Measurements from ENCODE around the gene TRAP1. TPM values are rescaled to one million over a fixed set of nuclear protein-coding genes. Genes with fewer than 3 reads are reported as not detected.

The TRAP1 gene
- polyA plus RNA-seq, 6 donors from 2014 or later, result 31.2 to 54.4 (median 39.8) TPM

DNA sequence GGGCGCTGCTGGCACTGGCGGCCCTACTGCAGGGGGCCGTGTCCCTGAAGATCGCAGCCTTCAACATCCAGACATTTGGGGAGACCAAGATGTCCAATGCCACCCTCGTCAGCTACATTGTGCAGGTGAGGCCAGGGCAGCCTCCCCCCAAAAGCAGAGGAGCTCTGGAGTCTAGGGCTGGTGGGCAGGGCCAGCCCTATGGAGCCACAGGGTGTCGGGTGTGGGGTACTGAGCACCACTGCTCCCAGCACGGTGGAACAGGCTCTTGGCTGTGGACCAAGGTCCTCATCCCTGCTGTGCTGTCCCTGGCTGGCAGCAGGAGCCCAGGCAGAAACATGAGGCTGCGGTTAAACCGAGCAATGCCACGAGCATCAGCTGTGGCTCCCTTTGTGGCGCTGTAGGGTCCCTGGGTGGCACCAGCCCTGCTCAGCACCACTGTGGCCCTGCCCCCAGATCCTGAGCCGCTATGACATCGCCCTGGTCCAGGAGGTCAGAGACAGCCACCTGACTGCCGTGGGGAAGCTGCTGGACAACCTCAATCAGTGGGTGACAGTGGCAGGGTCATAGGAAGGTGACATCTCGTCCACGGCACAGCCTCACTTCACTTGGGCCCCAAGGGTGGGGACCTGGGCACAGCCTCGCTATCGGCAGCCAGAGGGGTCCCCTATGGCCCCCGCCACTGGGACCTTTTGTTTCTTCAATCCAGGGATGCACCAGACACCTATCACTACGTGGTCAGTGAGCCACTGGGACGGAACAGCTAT, 61.7 kb downstream of the TRAP1 start:
- H3K4me3 Mint-ChIP-seq, result no peak overlapping the region
- no peaks in the 10 kb centered on the region for H3K27me3 Mint-ChIP-seq
- no peak for DNase-seq
- H3K27ac Mint-ChIP-seq, result peak overlapping the region in 2 of 6 donors; percentile 10 to 34
- H3K9me3 Mint-ChIP-seq, result no peaks in the 10 kb centered on the region
- peaks cover 0 to 6% (median 5%) of the 10 kb centered on the region in 3 donors for H3K4me1 Mint-ChIP-seq
- no peak for ATAC-seq (ENCODE audit: low read depth in 2 of 2)
- H3K36me3 Mint-ChIP-seq, result peaks cover 0 to 3% of the 10 kb centered on the region in 2 donors

DNA sequence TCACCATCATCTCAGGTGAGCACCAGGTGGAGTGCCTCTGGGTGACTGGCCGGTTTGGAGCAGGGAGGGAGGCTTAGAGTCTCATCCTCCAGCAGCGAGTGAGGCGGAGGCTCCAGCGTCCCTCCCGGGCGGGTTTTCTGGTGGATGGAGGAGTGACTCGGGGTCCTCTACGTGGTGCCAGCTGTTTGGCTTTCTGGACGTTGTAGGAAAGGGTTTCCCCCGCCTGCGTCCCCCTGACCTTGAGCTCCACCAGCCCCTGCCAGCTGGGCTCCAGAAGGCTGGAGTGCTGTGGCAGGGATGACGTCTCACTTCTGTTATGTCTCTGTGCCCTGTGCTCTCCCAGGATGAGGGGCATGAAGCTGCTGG, 62.3 kb downstream of the TRAP1 start:
- DNase-seq, result no peak
- peaks cover 0 to 6% (median 5%) of the 10 kb centered on the region in 3 donors for H3K4me1 Mint-ChIP-seq
- H3K9me3 Mint-ChIP-seq, result no peaks in the 10 kb centered on the region
- no peaks in the 10 kb centered on the region for H3K27me3 Mint-ChIP-seq
- peaks cover 0 to 6% of the 10 kb centered on the region in 2 donors for H3K36me3 Mint-ChIP-seq
- H3K4me3 Mint-ChIP-seq, result no peak overlapping the region
- ATAC-seq (ENCODE audit: low read depth in 2 of 2), result no peak
- no peak overlapping the region for H3K27ac Mint-ChIP-seq

DNA sequence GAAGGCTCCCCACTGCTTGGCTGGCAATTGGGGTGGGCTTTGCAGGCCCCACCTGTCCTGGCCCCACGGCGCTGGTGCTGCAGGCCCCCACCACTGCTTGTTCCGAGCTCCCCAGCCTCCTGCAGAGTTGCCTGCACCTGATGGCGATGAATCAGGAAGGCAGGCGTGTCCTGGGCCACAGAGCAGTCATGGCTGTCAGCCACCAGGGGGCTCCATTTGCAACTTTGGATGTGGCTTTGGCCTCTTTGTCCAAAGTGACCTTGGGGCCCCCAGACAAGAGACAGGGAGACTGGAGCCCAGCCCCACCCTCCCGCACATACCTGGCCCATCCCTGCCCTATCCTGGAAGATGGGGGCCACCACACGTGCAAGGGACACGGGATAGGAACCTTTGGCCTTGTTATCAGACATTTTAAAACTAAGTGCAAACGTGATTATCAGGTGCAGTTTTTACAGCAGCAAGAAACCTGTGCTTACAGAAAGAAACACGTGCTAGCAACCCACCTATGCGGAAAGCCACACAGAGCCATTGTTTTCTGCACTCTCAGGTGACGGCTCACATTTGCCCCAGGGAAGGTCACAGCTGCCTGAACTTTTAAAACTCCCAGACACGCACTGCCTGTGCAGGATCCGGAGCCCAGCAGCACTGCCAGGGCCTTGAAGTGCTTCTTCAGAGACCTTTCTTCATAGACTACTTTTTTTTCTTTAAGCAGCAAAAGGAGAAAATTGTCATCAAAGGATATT, 62.9 kb downstream of the TRAP1 start, which contains the start of gene DNASE1:
DNASE1 (plus strand) TSS at position 443 of the 743 bp plus-strand sequence. CDS start 683 bp downstream, outside the sequence.
- H3K27me3 Mint-ChIP-seq, result no peaks in the 10 kb centered on the region
- DNase-seq (peak; percentile 42), ATAC-seq (ENCODE audit: low read depth in 2 of 2) (peak; percentile 75 to 86)
- H3K27ac Mint-ChIP-seq, result peak within 1 kb of the TSS in 1 of 6 donors; percentile 78
- peaks cover 0 to 6% of the 10 kb centered on the region in 2 donors for H3K36me3 Mint-ChIP-seq
- peak within 1 kb of the TSS in 1 of 8 donors; percentile 50 for H3K4me3 Mint-ChIP-seq
- H3K4me1 Mint-ChIP-seq, result peaks cover 0 to 6% (median 5%) of the 10 kb centered on the region in 3 donors
- no peaks in the 10 kb centered on the region for H3K9me3 Mint-ChIP-seq

DNA sequence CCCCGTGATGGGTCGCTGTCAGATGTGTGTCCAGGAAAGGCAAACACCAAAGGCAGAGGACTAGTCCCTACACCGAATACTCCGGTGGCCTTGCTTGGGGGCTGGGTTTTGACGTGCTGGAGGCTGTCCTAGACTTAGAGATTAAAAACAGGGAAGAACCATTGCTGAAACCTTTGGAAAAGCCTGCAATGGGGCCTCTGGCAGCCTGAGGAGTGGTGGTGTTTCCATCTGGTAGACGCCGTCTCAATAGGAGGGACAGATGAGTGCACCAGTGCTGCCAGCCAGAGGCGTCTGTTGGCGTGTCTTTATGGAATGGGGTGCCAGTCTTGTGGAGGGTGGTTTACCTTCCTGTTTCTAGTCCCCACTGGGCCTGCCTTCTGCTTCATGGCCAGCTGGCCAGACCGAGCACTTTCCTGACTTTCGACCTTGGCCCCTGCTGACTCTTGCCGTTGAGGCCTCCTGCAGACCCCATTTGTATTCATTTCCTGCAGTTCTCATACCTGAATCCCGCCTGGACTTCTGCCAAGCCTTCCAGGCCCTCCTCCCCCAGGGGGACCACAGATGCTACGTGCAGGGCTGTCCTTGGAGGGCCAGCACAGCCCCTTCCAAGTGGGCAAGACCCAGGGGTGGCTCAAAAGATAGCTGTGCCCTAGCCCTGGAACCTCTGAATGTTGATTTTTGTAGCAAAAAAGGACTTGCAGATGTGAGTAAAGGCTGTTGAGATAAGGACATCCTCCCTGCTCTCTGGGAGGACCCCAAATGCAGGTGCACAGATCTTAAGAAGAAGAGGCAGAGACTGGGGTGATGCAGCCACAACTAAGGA, 64.7 kb downstream of the TRAP1 start:
- DNase-seq (no peak), ATAC-seq (ENCODE audit: low read depth in 2 of 2) (no peak)
- H3K27ac Mint-ChIP-seq, result no peak overlapping the region
- no peaks in the 10 kb centered on the region for H3K27me3 Mint-ChIP-seq
- H3K4me1 Mint-ChIP-seq, result peaks cover 0 to 6% (median 5%) of the 10 kb centered on the region in 3 donors
- H3K36me3 Mint-ChIP-seq, result peaks cover 0 to 6% of the 10 kb centered on the region in 2 donors
- peak overlapping the region in 1 of 8 donors; percentile 77 for H3K4me3 Mint-ChIP-seq
- no peaks in the 10 kb centered on the region for H3K9me3 Mint-ChIP-seq

DNA sequence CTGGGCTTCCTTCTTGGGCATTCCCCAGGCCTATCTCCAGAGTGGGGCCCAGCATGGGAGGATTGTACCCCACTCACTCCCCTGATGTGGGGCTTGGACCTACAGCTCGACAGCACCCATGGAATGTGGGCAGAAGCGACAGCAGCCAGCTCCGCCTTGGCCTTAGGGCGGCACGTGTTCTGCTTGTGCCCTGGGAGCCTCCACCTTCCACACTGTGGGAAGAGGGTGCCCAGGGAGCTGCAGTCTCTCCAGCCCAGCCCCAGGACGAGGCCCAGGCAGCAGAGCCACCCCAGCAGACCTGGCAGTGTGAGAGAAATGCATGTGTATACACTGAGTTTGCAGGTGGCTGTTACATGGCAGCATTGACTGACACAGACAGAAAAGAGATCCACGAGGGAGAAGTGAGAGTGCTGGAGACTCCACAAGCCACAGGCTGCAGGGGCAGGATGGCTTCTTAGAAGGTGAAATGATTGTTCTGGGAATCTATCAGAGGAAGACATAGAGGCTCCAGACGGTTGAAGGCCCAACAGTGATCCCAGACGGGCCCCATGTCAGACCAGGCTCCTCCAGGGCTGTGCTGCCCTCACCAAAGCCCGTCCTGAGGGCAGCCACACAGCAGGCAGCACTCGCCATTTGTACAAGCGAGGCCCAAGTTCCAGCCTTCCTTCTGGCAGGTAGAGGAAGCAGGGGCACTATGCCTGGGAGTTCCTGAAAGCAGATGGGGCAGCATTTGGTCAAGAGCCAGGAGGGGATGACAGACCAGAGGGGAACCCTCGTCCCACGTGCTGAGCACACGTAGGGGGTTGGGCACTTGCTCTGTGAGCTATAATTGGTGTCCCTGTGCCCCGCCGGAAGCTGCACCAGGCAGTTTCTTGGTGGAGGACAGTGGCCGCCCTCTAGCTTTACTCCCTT, 65.6 kb downstream of the TRAP1 start:
- H3K36me3 Mint-ChIP-seq, result peaks cover 0 to 6% of the 10 kb centered on the region in 2 donors
- H3K27me3 Mint-ChIP-seq, result no peaks in the 10 kb centered on the region
- no peaks in the 10 kb centered on the region for H3K9me3 Mint-ChIP-seq
- no peak for DNase-seq
- peak overlapping the region in 1 of 6 donors; percentile 81 for H3K27ac Mint-ChIP-seq
- peaks cover 0 to 6% (median 5%) of the 10 kb centered on the region in 3 donors for H3K4me1 Mint-ChIP-seq
- no peak for ATAC-seq (ENCODE audit: low read depth in 2 of 2)
- H3K4me3 Mint-ChIP-seq, result no peak overlapping the region

DNA sequence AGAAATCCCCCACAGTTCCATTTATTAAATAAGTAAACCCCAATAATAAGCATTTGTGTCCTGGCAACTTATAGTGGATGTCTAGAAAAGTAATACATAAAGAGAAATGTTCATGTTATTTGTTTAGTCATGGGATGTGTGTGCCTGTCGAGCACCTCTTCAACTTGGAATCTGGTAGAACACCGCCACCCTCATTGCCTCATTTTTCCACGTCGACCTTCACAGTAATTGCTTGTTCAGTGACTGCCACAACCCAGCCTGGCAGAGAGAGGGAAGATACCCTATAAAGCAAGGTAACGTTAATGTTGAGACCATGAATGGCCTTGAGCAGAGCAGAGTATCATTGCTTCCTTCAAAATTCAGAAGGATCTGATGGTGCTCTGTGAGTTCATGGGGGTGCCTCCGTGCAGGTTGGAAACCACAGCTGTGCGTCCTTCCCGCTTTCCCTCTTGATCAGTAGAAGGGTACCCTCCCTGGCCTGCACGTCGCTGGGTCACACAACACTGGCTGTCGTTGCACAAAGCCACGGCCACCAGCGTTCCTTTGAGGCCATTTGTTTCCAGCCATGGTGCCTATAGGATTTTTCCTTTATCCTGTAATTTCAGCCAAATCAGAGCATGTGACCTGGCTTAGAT, 66.6 kb downstream of the TRAP1 start:
- no peak for ATAC-seq (ENCODE audit: low read depth in 2 of 2)
- Mint-ChIP-seq H3K4me3 (no peak overlapping the region), H3K9me3 (no peaks in the 10 kb centered on the region), H3K4me1 (peaks cover 0 to 6% (median 5%) of the 10 kb centered on the region in 3 donors), H3K36me3 (peaks cover 0 to 6% of the 10 kb centered on the region in 2 donors), H3K27ac (peak overlapping the region in 2 of 6 donors; percentile 58 to 81), H3K27me3 (no peaks in the 10 kb centered on the region)
- no peak for DNase-seq

DNA sequence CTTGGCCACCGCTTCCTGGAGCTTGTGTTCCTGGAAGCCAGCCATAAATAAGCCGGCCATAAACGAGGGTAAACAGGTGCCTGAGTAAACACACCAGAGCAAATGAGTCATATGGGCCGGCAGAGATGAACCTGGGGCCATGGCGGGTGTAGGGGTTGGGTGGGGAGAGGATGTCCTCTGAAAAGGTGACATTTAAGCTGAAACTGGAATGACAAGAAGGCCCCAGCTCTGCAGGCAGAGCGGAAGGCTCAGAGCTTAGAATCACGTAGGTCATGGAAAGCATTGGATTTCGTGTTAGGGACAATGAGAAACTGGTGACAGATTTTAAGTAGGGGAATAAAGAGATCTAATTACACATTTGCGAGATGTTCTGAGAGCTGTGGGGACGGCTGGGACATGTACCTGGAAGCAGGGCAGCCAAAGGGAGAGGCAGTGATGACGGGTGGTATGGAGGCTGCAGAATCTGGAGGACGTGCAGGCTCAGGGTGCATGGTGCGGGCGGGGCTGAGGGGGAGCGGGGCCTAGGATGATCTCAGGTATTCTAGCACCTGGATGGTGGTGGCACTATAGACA, 70.9 kb downstream of the TRAP1 start:
- no peaks in the 10 kb centered on the region for H3K4me1 Mint-ChIP-seq
- no peak overlapping the region for H3K4me3 Mint-ChIP-seq
- H3K9me3 Mint-ChIP-seq, result no peaks in the 10 kb centered on the region
- ATAC-seq (ENCODE audit: low read depth in 2 of 2), result no peak
- peak overlapping the region in 1 of 6 donors; percentile 16 for H3K27ac Mint-ChIP-seq
- no peaks in the 10 kb centered on the region for H3K27me3 Mint-ChIP-seq
- DNase-seq, result no peak
- peaks cover 7 to 12% of the 10 kb centered on the region in 2 donors for H3K36me3 Mint-ChIP-seq

DNA sequence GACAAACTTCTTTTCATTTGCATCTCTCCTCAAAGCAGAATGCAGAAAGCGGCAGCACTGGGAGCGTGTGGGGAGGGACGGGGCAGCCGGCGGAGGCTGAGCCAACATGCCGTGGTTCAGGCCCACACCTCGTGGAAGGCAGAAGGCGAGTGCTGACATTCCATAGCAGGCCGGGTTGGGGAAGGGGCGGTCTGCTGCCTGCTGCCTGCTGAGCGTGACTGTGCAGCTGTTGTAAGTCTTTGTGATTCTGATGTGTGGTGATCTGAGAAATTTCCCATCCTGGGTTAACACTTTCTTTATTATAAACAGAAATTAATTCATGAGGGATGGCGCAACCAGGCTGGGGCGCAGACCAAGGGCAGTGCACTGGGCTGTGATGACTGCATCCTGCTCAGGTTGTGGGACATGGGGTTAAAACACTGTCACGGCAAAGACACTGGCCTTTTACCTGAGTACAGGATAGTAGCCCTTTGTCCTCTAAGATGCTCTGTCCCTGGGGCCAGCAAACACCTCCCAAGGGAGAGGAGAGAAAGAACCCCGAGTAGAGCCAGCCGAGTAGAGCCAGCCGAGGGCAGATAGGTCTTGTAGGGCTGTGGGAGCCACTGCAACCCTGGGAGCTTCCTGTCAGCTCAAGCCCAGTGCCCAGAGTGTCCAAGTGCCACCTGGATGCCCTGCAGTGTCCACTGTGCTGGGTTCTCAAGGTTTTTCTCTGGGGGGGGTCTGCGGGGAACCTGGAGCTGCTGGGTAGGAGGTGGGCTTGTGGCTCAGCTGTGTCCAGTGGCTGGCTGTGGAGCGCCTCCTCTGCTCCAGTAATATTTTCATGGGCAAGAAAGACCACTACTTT, 71.6 kb downstream of the TRAP1 start:
- Mint-ChIP-seq H3K4me3 (no peak overlapping the region), H3K36me3 (peaks cover 7 to 10% of the 10 kb centered on the region in 2 donors)
- no peak for DNase-seq

DNA sequence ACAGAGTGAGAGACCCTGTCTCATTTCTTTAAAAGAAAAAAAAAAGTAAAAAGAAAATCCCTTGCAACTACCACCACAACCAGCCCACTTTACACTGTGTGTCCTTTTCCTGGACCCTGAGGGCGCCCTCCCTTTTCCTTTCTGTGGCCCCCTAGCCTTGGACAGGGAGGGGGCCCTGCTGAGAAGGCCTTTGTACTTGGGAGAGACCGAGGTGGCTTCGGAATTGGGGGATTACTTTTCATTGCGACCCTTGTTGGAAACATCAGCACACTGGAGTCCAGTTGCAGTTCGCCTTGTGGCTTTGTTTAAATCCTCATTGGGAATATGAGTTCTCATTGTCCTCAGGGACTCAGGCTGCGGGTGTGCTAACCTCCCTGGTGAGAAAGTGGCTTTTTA, 72.2 kb downstream of the TRAP1 start:
- no peak overlapping the region for H3K27ac Mint-ChIP-seq

More for the DNA sequence above, 71.6 kb downstream of the TRAP1 start:
- no peaks in the 10 kb centered on the region for H3K9me3 Mint-ChIP-seq
- H3K27me3 Mint-ChIP-seq, result no peaks in the 10 kb centered on the region
- no peak overlapping the region for H3K27ac Mint-ChIP-seq
- H3K4me1 Mint-ChIP-seq, result no peaks in the 10 kb centered on the region
- no peak for ATAC-seq (ENCODE audit: low read depth in 2 of 2)

DNA sequence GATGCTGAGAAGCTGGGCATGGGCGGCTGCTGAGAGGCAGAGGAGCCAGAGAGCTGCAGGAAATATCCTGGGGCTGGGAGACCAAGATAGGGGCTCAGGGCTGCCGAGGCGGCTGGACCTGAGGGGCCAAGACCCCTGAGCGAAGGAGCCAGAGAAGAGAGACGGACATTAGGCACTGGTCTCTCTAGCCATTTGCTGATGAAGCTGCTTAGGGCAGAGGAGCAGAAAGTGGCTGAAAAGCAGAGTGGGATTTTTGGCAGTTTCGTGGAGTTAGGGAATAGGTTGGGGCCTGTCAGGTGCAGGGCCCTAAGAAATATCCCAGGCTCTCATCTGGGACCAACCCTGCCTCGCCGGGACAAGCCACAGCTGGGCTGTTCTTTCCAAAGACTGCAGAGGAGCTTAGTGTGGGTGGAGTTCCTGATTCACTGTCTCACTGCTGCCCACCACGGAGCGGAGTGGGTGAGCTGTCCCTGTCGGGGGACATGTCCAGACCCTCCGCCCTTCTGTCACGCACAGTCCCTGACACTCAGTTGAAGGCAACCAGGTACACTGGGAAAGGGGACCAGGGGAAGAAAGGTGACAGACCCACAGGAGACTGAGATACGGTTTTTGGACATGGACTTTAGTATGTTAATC, 74.1 kb downstream of the TRAP1 start:
- peaks cover 6 to 7% of the 10 kb centered on the region in 2 donors for H3K36me3 Mint-ChIP-seq
- no peak overlapping the region for H3K4me3 Mint-ChIP-seq
- DNase-seq (no peak), ATAC-seq (ENCODE audit: low read depth in 2 of 2) (no peak)
- no peaks in the 10 kb centered on the region for H3K9me3 Mint-ChIP-seq
- peak overlapping the region in 1 of 6 donors; percentile 39 for H3K27ac Mint-ChIP-seq
- H3K27me3 Mint-ChIP-seq, result no peaks in the 10 kb centered on the region
- H3K4me1 Mint-ChIP-seq, result peaks cover 8 to 16% (median 9%) of the 10 kb centered on the region in 3 donors

More for the DNA sequence above, 72.2 kb downstream of the TRAP1 start:
- H3K4me3 Mint-ChIP-seq, result no peak overlapping the region
- no peaks in the 10 kb centered on the region for H3K9me3 Mint-ChIP-seq
- peaks cover 6 to 7% of the 10 kb centered on the region in 2 donors for H3K36me3 Mint-ChIP-seq
- DNase-seq, result no peak
- H3K27me3 Mint-ChIP-seq, result no peaks in the 10 kb centered on the region
- no peak for ATAC-seq (ENCODE audit: low read depth in 2 of 2)
- H3K4me1 Mint-ChIP-seq, result peaks cover 0 to 3% (median 0%) of the 10 kb centered on the region in 3 donors
